HL-60/S4 treated with phorbol 12-myristate 13-acetate at 8.2 ng/mL for 4 days and 3 days (cell line): Measurements from ENCODE around the gene SLC35E3.
"Not testable (repeated sequence)": the region's sequence is repeated elsewhere in the genome, so short reads cannot be mapped to it uniquely, and the experiment has no call there.

Experiments used
- in situ Hi-C: fragments of 300-500 bp; cut with MboI; formaldehyde crosslinking; loops from 2 replicates; pipeline ENCODE4 v1.15.0; 2022; ENCODE audit warnings: low sequenced_read_pairs

SLC35E3 gene

DNA sequence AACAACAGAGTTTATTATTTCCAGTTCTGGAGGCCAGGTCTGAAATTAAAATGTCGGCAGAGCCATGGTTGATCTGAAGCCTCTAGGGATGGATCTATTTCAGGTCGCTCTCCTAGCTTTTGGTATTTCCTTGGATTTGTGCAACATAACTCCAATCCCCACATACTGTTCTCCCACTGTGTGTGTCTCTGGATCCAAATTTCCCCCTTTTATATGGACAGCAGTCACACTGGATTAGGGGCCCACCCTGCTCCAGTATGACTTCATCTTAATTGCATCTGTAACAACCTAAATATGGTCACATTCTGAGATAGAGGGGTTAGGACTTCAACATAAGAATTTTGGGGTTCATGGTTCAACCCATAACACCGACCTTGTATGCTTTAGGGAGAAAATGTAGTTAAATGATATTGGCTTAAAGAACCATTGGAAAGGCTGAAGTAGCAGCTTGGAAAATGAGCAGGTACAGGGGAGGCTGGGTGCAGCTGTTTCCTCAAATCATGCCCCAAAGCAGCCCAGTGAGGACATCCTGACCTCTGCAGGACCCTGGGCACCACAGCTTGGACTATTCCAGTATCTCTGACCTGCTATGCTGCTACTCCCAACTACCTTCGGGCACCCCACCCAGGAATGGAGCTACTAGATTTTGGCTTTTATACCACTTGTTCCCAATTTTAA is 48.1 kb downstream of the SLC35E3 start:
- in situ Hi-C loops, result no loop called here

DNA sequence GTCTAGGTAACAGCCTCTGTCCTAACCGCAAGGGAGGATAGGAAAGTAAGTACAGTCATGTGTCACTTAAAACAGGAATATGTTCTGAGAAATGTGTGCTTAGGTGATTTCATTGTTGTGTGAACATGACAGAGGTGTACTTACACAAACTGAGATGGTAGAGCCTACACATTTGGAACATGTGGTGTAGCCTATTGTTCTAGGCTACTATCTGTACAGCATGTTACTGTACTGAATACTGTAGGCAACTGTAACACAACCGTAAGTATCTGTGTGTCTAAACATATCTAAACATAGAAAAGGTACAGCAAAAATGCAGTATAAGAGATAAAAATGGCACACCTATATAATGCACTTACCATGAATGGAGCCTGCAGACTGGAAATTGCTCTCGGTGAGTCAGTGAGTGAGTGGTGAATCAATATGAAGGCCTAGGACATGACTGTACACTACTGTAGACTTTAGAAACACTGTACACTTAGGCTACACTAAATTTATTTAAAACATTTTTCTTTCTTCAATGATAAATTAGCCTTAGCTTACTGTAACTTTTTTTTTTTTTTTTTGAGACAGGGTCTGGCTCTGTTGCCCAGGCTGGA is 48.8 kb downstream of the SLC35E3 start:
- in situ Hi-C loops, result no loop called here

DNA sequence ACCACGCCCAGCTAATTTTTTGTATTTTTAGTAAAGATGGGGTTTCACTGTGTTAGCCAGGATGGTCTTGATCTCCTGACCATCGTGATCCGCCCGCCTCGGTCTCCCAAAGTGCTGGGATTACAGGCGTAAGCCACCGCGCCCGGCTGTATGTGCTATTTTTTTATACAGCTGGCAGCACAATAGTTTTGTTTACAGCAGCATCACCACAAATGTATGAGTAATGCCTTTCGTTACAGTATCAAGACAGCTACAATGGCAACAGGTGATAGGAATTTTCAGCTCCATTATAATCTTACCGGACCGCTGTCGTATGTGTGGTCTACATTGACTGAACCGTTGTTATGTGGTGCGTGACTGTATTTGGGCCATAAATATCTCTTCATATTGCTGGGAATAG is 50.4 kb downstream of the SLC35E3 start:
- in situ Hi-C loops, result no loop called here

DNA sequence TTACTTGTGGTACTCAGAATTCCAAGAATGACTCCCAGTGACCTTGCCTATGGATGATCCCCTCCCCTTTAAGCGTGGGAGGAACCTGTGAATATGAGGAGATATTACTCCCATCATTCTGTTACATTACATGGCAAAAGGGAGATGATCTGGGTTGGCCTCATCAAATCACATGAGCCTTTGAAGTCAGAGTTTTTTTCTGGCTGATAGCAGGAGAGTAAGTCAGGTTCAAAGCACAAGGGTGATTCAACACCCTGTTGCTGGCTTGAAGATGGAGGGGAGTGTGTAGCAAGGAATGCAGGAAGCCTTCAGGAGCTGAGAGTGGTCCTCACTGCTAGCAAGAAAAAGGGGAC is 52.9 kb downstream of the SLC35E3 start:
- in situ Hi-C loops, result no loop called here

DNA sequence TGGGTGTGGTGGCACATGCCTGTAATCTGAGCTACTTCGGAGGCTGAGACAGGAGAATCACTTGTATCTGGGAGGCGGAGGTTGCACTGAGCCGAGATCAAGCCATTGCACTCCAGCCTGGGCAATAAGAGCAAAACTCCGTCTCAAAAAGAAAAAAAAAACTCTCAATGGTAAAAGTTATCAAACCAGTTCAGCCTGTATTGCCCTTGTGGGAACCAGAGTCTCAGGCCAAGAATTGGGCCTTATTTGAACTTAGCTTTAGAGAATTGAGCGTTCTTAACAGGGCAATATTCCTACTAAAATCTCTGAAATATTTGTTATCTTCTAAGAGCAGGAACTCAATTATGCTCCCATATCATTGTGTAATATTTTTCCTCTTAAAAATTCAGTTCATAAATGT is 54.3 kb downstream of the SLC35E3 start:
- in situ Hi-C loops, result no loop called here

DNA sequence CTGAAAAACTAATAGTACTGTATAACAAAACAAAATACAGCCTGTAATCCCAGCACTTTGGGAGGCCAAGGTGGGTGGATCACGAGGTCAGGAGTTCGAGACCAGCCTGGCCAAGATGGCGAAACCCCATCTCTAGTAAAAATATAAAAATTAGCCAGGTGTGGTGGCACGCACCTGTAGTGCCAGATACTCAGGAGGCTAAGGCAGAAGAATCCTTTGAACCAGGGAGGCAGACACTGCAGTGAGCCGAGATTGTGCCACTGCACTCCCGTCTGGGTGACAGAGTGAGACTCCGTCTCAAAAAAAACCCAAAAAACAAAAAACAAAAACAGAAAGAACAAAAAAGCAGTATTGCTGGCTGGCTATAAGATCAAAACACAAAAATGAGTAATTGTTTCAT is 55.1 kb downstream of the SLC35E3 start:
- in situ Hi-C loops, result not testable (repeated sequence)

DNA sequence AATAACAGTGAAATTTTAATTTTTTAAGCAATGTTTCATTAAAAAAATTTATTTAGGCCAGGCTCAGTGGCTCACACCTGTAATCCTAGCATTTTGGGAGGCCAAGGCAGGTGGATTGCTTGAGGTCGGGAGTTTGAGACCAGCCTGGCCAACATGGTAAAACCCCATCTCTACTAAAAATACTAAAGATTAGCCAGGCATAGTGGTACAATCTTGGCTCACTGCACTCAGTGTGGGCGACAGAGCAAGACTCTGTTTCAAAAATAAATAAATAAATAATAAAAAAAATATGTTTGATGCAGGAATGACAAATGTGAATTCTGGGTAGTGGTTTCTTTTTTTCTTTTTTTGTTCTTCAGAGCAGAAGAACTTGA is 56.4 kb downstream of the SLC35E3 start:
- in situ Hi-C loops, result not testable (repeated sequence)

DNA sequence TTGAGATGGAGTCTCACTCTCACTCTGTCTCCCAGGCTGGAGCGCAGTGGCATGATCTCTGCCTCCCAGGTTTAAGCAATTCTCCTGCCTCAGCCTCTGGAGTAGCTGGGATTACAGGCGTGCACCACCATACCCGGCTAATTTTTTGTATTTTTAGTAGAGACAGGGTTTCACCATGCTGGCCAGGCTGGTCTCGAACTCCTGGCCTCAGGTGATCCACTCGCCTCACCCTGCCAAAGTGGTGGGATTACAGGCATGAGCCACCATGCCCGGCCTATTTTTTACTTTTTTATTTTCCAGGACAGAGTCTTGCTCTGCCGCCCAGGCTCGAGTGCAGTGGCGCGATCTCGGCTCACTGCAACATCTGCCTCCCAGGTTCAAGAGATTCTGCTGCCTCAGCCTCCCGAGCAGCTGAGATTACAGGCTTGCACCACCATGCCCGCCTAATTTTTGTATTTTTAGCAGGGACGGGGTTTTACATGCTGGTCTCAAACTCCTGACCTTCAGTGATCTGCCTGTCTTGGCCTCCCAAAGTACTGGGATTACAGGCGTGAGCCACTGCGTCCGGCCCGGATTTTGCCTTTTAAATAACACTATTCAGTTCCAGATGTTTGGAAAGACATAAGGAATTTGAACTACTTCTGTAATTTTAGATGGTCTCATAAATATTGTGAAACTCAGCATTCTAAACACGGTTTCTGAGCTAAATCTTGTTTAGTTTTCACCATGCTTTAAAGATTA is 57.1 kb downstream of the SLC35E3 start:
- in situ Hi-C loops, result not testable (repeated sequence)

DNA sequence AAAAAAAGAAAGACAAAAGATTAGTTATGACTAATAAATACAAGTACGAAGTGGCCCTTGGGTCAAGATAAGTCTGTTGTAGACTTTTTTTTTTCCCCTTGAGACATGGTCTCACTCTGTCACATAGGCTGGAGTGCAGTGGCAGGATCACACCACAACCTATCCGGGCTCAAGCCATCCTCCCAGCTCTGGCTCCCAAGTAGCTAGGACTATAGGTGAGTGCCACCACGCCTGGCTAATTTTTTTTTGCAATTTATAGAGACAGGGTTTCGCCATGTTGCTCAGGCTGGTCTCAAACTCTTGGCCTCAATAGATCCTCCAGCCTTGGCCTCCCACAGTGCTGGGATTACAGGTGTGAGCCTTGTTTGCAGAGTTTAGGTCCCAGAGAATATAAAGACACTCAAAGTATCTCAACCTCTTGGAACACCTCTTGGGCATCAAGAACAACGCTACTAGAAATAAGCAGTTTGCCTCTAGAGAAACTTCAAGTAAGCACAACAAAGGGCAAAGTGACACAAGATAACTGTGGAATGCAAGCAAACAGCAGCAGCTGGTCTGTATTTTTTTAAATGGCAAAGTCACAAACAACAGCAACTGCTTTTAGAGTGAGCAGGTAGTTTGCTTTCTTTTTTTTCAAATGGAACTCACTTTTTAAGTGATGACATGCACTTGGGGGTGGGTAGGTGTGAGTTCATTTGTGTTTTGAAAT is 58.1 kb downstream of the SLC35E3 start:
- in situ Hi-C loops, result no loop called here

DNA sequence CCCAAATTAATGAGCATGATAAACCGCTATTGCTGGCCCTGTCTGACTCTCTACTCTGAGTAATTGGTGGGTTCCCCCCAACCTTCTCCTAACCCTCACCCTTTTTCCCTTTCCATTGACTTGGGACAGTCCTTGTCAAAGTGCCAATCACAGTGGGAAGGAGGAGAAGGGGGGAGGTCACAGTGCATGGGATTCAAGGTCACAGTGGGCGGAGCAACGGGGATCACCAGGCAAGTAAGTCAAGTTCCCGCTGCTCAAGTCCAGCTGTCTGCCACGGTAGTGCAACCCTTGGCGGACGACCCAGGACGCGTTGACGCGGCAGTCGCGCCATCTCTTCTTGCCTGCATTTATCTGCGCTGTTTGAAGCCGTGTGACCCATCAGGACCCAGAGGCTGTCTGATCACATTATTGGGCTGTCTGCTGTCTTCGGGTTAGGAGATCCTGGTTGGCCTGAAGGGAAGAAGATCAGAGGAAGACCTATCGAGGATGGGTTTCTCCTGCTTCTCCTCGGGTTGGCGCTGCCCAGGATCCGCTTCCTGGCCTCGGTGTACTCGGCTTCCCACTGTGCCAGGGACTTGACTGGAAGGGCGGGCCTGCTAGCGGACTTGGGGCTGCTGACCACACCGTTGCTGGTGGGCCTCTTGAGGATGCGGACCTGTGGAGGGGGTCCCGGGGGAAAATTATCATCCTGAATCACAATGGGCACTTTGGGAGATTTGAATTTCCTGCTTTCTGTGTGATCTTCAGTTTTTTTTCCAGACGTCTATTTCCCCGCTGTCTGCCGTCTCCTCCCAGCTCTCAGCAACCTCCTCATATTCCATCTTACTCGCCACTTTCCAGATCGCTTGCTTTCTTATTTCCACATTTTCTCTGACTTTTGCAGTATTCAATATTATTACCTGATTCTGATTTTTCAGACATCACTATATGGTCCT is 58.9 kb downstream of the SLC35E3 start:
- in situ Hi-C loops, result no loop called here

DNA sequence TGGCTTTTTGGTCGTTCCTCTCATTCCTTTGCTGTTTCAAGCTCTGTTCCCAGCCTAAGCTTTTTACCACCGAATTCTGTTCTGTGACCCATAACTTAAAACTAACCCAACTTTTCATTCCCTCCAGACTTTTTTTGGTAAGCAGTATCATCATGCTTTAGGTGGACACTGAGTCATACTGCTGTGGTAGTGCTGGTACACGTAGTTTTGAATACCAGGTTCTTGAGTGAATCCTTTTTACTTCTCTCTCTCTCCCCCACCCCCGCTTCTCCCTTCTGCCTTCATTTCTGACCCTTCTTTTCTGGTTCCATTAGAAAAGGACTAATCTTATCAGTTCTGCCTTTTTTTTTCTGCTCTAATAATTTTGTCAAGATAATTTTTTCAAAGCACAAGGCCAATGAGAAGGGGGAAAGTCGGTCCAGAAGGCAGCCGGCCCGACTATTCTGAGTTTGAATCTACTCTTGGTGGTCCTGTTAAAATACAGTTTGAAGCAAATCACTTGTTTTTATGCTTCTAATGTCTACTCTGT is 59.7 kb downstream of the SLC35E3 start:
- in situ Hi-C loops, result no loop called here

DNA sequence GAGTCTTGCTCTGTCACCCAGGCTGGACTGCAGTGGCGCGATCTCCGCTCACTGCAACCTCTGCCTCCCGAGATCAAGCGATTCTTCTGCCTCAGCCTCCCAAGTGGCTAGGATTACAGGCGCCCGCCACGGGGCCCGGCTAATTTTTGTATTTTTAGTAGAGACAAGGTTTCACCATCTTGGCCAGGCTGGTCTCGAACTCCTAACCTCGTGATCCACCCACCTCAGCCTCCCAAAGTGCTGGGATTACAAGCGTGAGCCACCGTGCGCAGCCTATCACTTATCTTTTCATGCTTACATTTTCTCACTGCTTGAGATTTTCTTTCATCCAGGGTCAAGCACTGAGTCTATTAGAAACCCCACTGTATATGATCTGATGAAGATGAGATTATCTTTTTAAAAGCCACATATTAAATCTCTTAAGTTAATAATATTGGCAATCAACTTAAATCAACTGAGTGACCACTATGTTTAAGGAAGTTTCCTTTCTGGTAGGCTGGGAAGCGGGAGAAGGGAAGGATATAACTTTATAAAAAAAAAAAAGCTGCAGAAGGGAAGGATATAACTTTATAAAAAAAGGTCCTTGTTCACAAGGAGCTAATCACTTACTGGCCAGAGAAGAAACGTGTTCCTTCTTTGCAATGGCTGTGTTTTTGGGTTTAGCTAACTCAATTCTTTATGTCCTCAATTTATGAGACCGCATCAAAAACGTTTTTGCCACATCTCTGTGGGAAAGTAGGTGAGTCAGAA is 60.7 kb downstream of the SLC35E3 start:
- in situ Hi-C loops, result no loop called here

DNA sequence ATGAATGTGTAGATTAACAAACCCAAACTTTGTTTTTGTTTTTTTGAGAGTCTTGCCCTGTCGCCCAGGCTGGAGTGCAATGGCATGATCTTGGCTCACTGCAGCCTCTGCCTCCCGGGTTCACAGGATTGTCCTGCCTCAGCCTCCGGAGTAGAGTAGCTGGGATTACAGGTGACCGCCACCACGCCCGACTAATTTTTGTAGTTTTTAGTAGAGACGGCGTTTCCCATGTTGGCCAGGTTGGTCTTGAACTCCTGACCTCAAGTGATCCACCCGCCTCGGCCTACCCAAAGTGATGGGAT is 61.2 kb downstream of the SLC35E3 start:
- in situ Hi-C loops, result not testable (repeated sequence)

DNA sequence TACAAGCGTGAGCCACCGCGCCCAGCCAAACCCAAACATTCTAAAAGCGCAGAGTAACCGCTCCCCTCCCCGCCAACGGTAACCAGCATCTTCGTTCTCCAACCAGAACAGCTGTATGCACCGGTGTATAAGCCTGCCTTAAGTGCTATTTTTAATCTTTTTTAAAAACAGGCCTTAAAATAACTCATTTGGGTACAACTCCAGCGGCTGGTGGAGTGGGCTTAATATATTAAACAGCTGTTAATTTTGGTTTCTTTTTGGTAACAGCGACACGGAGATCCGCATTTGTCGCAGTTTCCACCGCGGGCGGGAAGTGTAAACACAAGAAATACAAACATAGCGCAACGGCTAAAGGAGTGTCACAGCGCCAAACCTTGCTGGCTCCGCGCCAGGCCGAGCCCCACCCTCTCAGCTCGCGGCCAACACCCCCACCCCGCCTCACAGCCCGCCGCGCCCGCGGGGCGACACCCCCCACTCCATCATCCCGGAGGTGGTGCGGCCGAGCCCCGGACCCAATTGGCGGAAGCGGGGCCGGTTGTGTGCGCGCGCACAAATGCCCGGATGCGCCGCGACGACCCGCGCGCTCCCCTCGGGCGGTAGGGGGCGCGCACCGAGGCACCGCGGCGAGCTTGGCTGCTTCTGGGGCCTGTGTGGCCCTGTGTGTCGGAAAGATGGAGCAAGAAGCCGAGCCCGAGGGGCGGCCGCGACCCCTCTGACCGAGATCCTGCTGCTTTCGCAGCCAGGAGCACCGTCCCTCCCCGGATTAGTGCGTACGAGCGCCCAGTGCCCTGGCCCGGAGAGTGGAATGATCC is 61.8 kb downstream of the SLC35E3 start, which contains the start of gene MDM2:
Gene MDM2 (plus strand): TSS at position 602 of the 812 bp plus-strand sequence. CDS start 301 bp downstream, outside the sequence.
- in situ Hi-C loops, result no loop called here

DNA sequence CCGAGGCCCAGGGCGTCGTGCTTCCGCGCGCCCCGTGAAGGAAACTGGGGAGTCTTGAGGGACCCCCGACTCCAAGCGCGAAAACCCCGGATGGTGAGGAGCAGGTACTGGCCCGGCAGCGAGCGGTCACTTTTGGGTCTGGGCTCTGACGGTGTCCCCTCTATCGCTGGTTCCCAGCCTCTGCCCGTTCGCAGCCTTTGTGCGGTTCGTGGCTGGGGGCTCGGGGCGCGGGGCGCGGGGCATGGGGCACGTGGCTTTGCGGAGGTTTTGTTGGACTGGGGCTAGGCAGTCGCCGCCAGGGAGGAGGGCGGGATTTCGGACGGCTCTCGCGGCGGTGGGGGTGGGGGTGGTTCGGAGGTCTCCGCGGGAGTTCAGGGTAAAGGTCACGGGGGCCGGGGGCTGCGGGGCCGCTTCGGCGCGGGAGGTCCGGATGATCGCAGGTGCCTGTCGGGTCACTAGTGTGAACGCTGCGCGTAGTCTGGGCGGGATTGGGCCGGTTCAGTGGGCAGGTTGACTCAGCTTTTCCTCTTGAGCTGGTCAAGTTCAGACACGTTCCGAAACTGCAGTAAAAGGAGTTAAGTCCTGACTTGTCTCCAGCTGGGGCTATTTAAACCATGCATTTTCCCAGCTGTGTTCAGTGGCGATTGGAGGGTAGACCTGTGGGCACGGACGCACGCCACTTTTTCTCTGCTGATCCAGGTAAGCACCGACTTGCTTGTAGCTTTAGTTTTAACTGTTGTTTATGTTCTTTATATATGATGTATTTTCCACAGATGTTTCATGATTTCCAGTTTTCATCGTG is 62.6 kb downstream of the SLC35E3 start:
- in situ Hi-C loops, result no loop called here

DNA sequence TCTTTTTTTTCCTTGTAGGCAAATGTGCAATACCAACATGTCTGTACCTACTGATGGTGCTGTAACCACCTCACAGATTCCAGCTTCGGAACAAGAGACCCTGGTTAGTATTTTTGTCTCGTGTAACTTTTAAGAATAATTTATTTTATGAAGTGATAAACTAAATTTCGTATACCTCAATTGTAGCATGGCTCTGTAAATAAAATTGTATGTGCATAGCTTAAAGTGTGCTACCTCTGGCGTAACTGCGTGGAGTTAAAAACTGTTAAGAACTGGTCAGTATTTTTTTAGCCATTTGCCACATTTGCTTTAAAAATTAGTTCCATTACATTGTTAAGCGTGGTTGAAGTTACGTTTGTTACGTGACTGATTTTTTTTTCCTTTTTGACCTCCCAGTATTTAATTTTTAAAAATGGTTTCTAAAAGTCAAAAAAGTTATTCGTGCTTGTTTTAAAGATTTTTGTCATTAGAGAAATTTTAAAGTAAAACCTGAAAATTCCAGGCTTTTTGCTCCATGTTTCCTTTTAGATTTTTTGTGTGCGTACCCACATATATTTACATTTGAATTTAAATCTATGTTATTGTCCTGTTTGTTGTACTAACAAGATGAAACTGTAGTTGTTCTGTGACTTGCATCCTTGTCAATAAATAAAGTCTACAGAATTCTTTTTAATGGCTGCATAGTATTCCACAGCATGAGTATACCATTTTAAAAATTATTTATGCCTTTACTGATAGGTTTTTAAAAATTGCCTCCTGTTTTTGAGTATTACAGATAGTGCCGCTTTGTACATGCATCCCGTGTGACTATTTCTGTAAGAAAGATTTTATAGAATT is 63.4 kb downstream of the SLC35E3 start:
- in situ Hi-C loops, result no loop called here

DNA sequence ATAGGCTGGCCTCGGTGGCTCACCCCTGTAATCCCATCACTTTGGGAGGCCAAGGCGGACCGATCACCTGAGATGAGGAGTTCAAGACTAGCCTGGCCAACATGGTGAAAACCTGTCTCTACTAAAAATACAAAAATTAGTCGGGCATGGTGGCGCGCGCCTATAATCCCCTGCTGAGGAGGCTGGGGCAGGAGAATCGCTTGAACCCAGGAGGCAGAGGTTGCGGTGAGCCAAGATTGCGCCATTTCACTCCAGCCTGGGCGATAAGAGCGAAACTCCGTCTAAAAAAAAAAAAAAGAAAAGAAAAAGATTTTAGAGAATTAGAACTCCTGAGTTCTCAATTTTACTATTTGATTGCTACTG is 64.0 kb downstream of the SLC35E3 start:
- in situ Hi-C loops, result not testable (repeated sequence)
